NOMO-1 treated with DMSO at 0.1 percent for 48 hours (cell line): ENCODE data around the gene TUFM.
"Not testable (repeated sequence)": the region's sequence is repeated elsewhere in the genome, so short reads cannot be mapped to it uniquely, and the experiment has no call there.

Experiments
- DNase-seq: peaks from one replicate; lab custom pipeline; 2025; ENCODE audit not compliant: unreplicated experiment; lab: John Stamatoyannopoulos, UW

The TUFM gene

DNA sequence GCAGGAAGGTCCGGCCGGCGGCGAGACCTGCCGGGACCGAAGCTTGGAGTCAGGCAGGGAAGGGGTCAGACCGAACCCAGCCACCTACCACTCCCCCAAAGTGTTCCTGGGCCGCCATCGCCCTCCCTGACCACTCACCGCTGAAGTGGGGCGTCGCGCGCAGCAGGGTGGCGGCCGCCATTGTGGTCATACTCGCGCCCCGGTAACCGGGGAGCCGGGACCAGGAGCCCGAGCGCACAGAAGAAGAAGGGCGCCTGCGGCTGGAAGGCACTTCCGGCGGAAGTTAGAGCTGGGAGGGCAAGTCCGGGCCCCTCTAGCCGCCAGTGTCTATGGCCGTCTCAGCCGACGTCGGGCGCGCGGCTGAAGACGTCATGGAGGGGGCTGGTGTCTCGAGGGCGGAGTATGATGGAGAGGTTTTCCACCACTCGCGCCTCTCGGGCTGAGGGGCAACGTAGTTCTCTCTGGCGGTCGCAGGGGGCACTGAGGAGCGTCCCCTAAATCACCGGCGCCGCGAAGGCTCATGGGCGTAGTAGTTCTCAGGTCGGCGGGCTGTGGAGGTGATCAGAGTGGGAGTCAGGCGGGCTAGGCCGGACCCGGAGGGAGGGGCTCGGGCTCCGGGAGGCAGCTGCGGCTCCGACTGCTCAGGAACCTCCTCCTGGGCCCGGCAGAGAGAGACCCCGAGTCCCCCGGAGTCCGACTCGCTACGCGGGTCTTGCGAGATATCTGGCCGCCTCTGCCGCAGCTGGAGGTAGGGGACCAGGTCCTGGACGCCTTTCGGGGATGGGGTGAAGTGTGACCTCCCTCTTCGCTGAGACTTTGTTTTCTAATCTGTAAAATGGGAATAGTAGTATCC, at the start of gene TUFM:
Gene TUFM, minus strand, starts transcription at position 269 of the 853 bp plus-strand sequence. Its CDS starts 79 bp downstream, at position 190.
- peak; percentile 99 for DNase-seq

DNA sequence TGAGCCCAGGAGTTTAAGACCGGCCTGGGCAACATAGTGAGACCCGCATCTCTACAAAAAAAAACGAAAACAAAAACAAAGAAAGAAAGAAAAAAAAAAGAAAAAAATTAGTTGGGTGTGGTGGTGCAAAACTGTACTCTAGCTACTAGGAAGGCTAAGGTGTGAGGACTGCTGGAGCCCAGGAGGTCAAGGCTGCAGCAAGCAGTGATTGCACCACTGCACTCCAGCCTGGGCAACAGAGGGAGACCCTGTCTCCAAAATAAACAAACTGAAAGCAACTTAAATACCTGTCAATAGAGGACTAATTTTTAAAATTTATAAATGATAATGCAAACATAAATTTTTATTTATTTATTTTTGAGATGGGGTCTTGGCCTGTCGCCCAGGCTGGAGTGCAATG, 49.5 kb upstream of the TUFM start:
- no peak for DNase-seq

DNA sequence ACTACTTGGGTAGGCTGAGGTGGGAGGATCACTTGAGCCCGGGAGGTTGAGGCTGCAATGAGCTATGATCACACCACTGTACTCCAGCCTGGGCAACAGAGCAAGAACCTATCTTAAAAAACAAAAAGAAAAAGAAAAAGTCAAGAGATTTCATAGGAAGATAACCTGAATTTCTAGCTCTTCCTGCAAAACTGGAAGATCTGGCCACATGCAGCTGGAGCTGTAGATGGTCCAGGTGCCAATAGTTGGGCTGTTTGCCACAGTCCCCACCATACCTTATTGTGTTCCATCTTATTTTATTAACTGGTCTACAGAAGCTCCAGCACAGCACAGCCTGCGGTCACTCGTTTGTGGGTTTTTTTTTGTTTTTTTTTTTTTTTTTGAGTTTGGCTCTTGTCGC, 47.1 kb upstream of the TUFM start:
- no peak for DNase-seq

DNA sequence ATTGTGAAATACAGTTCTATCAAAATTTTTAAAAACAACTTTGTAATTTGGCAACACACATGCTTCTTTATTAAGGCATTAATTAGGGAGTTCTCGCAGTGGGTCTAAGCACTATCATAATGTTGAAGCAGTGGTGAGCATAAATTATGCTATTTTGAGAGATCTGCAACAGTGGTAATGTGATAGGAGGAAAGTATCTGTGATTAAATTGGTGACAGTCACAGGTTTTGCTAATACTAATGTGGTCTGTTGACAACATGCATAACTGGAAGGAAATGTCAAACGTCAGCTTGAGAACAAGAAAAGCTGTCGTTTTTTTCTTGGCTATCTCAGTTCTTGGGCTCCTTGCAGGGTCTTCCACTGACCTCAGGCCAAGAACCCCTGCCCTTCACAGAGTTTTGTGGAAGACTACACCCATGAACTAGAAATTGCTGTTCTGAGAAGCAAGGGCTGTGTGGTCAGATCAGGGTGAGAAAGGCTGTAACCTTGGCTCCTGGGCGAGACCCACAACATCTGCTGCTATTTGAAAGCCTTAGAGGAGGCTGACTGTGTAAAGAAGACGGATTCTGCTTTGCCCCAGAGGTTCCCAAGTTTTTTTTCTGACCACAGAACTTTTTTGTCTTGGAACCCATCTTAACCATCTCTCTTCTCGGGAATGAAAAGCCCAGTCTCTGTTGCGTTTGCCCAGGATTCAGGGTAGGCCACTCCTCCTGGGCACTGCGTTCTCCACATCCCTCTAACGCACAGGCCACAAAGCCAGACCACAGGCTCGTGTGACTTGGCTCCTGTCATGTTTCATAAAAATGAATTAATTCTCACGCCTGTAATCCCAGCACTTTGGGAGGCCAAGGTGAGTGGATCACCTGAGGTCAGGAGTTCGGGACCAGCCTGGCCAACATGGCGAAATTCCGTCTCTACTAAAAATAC, 46.1 kb upstream of the TUFM start:
- no peak for DNase-seq

DNA sequence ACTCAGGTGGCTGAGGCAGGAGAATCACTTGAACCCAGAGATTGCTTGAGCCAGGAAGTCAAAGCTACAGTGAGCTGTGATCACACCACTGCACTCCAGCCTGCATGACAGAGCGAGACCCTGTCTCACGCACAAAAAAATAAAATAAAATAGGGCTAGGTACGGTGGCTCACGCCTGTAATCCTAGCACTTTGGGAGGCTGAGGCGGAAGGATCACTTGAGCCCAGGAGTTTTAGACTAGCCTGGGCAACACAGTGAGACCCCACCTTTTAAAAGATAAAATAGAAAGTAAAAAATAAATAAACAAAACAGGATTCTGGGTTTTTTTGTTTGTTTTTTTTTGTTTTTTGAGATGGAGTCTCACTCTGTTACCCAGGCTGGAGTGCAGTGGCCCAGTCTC, 44.2 kb upstream of the TUFM start:
- DNase-seq, result not testable (repeated sequence)

DNA sequence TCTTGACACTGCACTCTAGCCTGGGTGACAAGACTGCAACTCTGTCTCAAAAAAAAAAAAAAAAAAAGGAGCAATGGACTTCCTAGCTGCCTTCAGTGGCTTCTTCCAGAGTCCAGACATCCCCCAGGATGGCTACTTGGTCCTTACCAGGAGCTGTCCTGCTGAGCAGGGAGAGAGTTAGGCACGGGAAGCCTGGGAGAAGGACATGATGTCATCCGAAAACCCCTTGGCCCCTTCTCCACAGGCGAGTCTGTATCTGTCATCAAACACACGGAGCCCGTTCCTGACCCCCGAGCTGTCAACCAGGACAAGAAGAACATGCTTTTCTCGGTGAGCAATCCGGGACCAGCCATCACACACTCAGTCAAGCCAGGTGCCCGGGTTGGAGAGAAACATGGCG, 40.8 kb upstream of the TUFM start:
- DNase-seq, result no peak

DNA sequence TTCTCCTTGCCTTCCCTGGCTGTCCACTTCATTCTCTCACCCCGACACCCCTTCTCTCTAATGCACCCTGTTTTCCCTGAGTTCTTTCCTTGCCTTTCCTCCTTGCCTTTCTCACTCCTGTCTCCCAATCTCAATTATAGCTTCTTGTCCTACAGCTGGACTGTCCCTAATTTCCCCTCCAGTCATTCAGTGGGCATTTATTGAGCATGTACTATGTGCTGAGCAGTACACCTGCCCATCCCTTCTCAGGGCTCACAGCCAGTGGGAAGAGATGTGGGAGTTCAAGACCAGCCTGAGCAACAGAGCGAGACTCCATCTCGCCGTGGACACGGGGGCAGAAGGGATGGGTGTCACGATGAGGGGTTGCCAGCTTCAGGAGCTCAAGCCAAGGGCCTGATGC, 37.9 kb upstream of the TUFM start:
- no peak for DNase-seq

DNA sequence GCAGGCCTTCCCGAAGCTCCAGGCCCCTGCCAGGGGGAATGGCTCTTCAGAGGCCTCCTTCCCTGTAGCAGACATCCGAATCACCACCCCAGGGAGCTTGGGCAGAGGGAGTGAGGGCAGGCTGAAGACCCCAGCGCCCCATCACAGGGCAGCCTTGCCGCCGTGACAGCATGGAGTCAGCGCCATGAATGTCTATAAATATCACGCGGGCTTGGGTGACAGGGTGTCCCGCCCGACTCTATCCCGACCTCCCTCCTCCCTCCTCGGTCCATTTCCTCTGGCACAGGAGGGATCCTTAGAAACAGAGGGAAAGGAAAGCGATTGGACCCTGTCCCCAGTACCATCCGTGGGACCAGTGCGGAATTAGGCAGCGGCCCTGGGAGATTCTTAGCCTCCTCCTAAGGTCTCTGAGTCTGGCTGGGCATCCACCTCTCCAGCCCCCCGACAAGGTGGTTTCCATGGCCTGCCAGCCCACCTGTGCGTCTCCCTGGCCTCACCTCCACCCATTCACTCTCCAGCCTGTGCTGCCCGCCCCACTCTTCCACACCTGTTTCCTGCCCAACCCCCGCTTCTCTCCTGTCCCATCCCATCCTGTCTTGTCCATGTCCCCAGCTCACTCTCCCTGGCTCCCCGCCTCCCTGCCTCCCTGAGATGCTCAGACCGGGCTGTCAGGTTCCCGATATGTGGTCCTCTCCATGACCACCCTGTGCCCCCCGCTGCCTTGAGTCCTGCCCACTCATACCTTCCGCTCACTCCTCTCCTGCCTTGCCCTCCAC, 37.3 kb upstream of the TUFM start:
- no peak for DNase-seq

DNA sequence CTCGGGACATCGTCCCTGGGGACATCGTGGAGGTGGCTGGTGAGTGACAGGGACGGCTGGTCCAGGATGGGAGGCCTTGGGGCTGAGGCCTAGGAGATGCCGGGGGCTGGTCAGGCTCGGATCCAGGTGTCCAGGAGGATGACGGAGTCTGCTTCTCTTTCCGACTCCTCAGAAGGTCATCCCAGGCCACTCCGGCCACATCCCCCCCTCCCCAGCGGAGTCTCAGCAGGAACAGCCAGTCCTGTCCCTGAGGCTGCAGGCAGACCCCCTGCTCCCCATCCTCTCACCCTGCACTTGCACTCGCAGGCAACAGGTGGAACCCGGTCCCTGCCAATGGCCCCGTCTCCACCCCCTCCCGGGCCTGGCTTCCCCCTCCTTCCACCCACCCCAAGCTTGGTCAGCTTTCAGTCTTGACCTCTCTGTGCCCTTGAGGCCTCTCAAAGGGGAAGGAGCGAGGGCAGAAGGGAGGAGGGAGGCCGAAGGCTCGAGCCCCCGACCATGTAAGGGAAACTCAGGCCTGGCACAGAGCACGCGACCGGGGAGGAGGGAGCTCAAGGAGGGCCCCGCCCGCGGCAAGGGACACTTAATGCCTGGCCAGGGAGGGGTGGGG, 36.5 kb upstream of the TUFM start:
- no peak for DNase-seq

DNA sequence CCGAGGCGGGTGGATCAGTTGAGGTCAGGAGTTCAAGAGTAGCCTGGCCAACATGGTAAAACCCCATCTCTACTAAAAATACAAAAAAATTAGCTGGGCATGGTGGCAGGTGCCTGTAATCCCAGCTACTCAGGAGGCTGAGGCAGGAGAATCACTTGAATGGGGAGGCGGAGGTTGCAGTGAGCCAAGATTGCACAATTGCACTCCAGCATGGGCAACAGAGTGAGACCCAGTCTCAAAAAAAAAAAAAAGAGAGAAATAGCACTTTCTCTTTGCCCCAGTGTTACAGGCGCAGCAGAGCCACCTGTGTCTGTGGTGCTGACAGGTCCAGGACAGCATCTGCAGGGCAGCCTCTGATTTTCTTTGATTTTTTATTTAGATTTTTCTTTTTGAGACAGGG, 35.4 kb upstream of the TUFM start:
- not testable (repeated sequence) for DNase-seq

DNA sequence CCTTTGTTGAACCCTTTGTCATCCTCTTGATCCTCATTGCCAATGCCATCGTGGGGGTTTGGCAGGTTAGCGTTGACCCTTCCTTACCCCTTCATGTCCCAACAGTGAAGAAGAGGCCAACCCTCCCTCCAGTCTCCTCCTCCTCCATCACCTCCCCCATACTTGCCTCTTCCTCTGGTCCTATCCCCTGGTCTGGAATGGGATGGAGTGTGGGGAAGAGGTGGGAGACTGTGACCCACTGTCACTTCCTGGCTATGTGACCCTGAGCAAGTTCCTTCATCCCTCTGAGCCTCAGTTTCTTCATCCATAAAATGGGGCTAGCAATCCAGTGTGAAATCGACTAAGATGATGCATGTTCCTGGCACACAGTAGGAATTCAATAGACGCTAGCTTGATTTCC, 34.8 kb upstream of the TUFM start:
- no peak for DNase-seq

DNA sequence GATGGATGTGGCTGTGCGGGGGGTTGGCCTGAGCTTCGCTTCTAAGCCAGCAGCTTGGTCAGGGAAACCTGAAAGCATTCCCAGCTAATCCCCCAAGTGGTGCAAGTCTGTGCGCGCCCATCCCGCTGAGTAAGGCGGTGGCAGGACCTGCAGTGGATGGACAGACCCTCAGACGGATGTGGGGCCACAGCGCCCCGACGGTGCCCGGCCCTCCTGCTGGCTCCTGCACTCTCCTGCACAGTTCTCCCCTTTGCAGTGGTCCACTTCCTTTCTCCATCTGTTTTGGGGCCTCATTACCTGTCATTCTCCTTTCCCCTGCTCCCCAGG, 34.4 kb upstream of the TUFM start:
- no peak for DNase-seq

DNA sequence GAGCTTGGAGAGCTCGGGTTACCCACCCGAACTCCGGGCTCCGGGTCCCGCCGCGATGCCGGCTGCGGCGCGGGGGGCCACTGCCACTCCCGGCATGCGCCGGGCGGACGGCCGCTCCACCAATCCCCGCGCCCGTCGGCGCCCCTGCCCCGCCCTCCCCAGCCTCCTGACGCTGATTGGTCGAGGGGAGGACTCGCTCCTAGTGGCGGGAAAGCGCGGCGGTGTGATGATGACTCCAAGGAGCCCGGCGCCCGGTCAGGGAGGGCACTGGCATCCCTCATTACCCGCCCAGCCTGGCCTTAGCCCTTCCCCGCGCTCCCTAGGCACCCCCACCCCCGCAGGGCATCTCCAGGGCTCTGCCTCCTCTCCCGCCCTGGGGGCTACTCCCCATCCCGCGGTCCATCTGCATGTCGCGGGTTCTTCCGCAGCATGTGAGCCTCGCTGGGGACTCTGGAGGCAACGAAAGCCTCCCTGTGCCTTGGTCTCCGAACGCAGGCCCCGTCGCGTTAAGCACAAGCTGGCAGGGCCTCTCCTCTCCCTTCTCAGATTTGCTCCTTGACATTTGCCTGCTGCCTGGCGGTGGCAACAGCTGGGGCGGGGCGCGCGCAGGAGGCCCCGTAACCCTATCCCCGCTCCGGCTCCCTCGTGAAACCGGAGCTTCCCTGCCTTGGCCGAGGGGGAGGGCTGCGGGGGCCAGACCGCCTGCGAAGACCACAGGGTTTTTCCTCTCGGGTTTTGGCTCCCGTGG, 33.9 kb upstream of the TUFM start:
- DNase-seq, result peak; percentile 81

DNA sequence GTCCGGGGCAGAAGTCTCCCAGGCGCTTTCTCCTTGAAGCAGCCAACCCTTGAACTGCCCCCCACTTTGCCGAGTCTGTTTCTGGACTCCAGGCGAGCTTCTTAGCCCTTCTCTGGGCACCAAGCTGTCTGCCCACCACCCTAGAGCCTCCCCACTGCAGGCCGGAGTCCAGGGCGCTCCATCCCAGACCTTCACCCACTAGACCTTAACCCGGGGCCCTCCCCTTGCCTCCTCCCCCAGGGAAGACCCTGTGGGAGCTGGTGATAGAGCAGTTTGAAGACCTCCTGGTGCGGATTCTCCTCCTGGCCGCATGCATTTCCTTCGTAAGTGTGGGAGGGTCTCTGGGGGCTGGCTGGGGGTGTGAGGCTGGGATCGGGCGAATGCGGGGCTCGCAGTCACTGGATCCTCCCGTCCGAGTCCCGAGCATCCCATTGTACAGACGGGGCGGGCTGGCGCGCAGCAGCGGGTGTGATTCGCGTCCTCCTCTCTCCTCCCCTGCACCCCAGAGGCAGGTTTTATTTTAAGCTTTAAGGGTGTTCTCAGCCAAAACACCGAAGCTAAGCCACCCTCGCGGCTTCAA, 33.2 kb upstream of the TUFM start:
- no peak for DNase-seq

DNA sequence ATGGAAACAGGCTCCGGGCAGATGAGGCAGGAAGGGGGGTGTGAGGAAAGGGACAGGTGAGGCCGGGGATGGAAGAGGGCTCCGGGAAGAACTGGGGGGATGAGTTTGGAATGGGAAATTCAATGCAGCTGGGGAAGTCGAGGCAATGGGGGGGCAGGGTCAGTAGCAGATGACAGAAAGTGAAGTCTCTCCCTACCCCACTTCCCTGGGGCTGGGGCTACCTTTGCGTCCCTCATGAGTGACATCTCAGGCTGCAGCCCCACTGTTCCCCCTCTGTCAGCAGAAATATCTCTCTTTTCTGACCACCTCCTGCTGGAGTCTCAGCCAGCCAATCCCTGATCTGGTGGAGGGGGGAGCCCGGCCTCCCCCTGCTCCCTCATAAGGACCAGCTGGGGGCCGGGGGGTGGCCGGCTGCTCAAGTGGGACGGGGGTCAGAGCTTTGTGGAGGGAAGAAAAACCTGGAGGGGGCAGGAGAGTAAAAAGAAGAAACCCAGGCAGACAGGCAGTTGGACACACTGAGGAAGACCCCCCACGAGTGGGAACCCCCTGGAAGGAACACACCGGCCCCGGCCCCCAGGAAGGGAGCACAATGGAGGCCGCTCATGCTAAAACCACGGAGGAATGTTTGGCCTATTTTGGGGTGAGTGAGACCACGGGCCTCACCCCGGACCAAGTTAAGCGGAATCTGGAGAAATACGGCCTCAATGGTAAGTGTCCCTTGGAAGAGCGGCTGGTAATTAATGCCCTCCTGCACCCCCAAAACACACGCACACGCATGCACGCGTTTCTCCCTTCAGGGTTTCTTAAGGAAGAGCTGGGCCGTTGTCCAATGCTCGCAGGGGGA, 32.2 kb upstream of the TUFM start, which contains the start of gene ATP2A1:
Gene ATP2A1, plus strand, starts transcription at position 406 of the 844 bp plus-strand sequence. Its CDS starts 184 bp downstream, at position 590.
- no peak for DNase-seq

DNA sequence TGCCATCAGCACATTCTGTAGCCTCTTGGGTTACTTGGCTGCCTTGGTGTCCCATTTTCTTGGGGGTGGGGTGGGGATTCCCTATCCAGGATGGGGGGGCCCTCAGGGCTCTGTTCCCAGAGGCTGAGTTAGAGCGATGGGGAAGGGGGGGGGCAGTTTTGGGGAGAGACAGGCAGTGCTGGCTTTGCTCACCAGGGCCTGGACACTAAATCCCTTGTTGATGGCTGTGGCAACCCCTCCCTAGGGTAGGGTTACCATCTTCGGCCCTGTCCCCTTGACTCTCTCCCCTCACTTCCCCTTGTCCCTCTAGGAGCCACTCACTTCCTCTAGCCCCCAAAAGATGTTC, 31.5 kb upstream of the TUFM start:
- DNase-seq, result no peak

DNA sequence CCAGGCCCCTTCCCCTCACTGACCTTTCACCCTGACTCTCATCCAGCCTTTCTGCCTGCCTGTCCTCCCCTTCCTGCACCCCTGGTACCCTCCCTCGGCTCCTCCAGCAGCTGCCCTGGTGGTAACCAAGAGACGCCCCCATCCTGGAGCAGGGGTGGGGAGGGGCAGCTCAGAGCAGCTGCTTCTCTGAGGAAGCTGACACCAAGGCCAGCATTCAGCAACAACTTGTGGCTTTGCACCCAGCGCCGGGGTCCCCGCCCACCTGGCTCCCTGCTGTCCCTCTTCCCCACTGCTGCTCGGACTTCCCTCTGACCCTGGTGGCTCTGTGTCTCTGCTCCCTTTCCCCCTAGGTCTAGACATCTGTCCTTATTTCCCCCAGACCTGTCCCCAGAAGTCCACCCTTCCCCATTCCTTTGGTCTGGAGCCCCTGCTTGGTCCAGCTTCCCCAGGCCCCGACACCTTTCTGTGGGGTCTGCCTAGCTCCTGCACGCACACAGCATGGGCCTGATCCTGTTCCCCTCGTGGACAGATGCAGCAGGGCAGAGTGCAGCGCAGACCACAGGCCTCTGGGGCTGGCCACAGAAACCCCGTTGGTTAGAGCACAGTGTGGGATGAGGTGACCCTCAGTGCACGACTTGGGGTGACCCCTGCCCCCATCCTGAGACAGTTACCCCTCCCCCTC, 31.0 kb upstream of the TUFM start:
- DNase-seq, result no peak

DNA sequence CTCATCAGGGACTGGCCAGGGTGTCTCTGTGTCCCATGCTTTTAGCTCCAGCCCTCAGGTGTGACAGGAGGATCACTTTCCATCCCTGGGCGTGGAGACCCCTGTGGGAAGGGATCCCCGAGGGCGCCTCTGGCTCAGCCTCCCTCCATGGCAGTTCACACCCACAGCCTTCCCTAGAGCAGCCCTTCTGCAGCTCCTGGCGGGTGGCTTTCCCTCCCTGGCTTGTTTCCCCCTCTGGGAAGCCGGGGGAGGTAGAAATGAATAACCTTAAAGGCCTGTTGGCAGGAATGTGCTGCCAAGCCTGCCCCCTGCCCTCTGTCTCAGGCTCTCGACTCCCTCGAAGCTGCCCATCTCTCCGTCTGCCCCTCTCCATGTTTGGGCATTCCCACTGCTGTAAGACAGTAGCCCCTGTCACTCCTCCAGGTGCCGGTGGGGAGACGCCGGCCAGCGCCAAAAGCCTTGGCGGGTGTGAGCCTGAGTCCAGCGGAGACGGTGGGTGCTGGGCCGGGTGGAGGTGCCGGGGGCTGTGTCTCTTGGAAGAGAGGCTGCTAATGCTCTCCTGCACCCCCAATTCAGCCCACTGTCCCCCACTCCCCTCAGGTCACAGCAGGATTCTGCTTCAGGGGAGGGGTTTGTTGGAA, 30.0 kb upstream of the TUFM start:
- no peak for DNase-seq
